Measurements from ENCODE around the gene SPPL2C.

DNA sequence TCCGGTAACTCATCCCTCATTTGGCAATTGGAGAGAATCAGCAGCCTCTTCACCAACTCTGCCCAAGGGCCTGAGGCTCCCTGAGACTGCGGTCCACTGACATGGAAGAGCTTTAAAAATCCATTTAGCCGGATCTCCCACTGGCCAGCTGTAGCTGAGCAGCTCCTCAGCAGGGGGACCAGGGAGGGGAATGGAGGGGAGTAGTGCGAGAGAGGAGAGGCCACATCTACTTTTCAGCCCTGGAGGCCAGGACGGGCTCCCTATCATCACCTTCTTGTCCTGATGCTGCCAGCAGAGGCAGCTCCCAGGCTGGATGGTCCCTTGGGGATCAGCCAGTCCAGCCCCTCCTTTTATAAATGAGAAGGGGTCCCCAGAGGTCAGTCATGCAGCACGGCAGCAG lies 25.0 kb upstream of the SPPL2C start:
- TF ChIP-seq, protein P1, sequence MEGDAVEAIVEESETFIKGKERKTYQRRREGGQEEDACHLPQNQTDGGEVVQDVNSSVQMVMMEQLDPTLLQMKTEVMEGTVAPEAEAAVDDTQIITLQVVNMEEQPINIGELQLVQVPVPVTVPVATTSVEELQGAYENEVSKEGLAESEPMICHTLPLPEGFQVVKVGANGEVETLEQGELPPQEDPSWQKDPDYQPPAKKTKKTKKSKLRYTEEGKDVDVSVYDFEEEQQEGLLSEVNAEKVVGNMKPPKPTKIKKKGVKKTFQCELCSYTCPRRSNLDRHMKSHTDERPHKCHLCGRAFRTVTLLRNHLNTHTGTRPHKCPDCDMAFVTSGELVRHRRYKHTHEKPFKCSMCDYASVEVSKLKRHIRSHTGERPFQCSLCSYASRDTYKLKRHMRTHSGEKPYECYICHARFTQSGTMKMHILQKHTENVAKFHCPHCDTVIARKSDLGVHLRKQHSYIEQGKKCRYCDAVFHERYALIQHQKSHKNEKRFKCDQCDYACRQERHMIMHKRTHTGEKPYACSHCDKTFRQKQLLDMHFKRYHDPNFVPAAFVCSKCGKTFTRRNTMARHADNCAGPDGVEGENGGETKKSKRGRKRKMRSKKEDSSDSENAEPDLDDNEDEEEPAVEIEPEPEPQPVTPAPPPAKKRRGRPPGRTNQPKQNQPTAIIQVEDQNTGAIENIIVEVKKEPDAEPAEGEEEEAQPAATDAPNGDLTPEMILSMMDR (IDR thresholded peaks at IDR 0.05) = no peak
- TF ChIP-seq POLR2A (IDR thresholded peaks at IDR 0.05) (no peak), POLR2AphosphoS5 (IDR thresholded peaks at IDR 0.05) (no peak)

Data from gastroesophageal sphincter (tissue), 3 donors.